HFFc6 (cell line): ENCODE results near the gene RSL24D1. TPM values are rescaled to one million over a fixed set of nuclear protein-coding genes. Genes with fewer than 3 reads are reported as not detected.

Experiments
- DNase-seq: peaks from one replicate; pipeline ENCODE4 v3.0.0-alpha.2; 2018
- H3K27ac Mint-ChIP-seq: 2 replicates; pipeline ENCODE4 v1.8.0; 2020; ENCODE audit warnings: mild to moderate bottlenecking, mixed read lengths
- H3K27me3 Mint-ChIP-seq: 2 replicates; pipeline ENCODE4 v1.8.0; 2021; ENCODE audit warnings: mild to moderate bottlenecking, moderate library complexity, mixed read lengths; ENCODE audit not compliant: insufficient read depth
- H3K36me3 Mint-ChIP-seq: 2 replicates; pipeline ENCODE4 v1.8.0; 2021; ENCODE audit warnings: low read depth, mixed read lengths
- H3K4me1 Mint-ChIP-seq: 2 replicates; pipeline ENCODE4 v1.8.0; 2020; ENCODE audit warnings: low read depth, mixed read lengths
- H3K4me3 Mint-ChIP-seq: 2 replicates; pipeline ENCODE4 v1.8.0; 2020; ENCODE audit warnings: mild to moderate bottlenecking, moderate library complexity, mixed read lengths
- H3K9me3 Mint-ChIP-seq: 2 replicates; pipeline ENCODE4 v1.8.0; 2020; ENCODE audit warnings: mild to moderate bottlenecking, mixed read lengths
- total RNA-seq, 6 experiments: library from RNA; stranded (reverse); fragmentation: NEBNext Ultra II Directional; extraction: Animal tissue kit (Norgen Biotek cat#: 25700); gene quantifications; 2 replicates in 1 of 6; 3 replicates in 5 of 6; pipeline ENCODE4 v1.2.3, GENCODE V29; 2021
- TF ChIP-seq, protein P1 (sequence below): fragments of 200-600 bp; sonication (generic); IDR thresholded peaks from 2 replicates; pipeline ENCODE4 v1.5.0; 2021; ENCODE audit warnings: antibody characterized with exemption, mild to moderate bottlenecking

Gene RSL24D1
- total RNA-seq, 6 experiments from 2014 or later: 51.8 to 58.1 (median 55.4) TPM

DNA sequence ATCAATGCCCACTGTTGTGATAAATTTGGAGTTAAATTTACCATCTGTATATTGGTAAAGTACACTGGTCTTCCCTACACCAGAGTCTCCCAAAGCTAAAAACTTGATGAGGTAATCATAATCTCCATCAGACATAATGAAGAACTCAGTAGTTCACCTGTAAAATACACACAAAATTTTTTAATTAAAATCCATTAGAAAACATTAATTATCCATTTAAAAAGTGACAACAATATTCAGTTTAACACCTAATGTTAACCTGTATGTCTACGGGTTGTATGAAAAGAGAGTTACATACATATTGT lies 38.0 kb upstream of the RSL24D1 start:
- TF ChIP-seq, protein P1, sequence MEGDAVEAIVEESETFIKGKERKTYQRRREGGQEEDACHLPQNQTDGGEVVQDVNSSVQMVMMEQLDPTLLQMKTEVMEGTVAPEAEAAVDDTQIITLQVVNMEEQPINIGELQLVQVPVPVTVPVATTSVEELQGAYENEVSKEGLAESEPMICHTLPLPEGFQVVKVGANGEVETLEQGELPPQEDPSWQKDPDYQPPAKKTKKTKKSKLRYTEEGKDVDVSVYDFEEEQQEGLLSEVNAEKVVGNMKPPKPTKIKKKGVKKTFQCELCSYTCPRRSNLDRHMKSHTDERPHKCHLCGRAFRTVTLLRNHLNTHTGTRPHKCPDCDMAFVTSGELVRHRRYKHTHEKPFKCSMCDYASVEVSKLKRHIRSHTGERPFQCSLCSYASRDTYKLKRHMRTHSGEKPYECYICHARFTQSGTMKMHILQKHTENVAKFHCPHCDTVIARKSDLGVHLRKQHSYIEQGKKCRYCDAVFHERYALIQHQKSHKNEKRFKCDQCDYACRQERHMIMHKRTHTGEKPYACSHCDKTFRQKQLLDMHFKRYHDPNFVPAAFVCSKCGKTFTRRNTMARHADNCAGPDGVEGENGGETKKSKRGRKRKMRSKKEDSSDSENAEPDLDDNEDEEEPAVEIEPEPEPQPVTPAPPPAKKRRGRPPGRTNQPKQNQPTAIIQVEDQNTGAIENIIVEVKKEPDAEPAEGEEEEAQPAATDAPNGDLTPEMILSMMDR: no peak
- no peak overlapping the region for H3K4me3 Mint-ChIP-seq
- H3K36me3 Mint-ChIP-seq: no peaks in the 10 kb centered on the region
- H3K9me3 Mint-ChIP-seq: no peaks in the 10 kb centered on the region
- no peaks in the 10 kb centered on the region for H3K27me3 Mint-ChIP-seq
- H3K27ac Mint-ChIP-seq: no peak overlapping the region
- no peak for DNase-seq
- peaks cover 8% of the 10 kb centered on the region for H3K4me1 Mint-ChIP-seq

GRCh38 chr15:55234104-55234799 lies 37.5 kb upstream of the RSL24D1 start:
- no peaks in the 10 kb centered on the region for H3K9me3 Mint-ChIP-seq
- H3K36me3 Mint-ChIP-seq: no peaks in the 10 kb centered on the region
- H3K4me3 Mint-ChIP-seq: no peak overlapping the region
- no peak overlapping the region for H3K27ac Mint-ChIP-seq
- DNase-seq: no peak
- no peaks in the 10 kb centered on the region for H3K27me3 Mint-ChIP-seq
- H3K4me1 Mint-ChIP-seq: peaks cover 10% of the 10 kb centered on the region
- TF ChIP-seq, protein P1: no peak

GRCh38 chr15:55231455-55231854 lies 34.7 kb upstream of the RSL24D1 start:
- no peak for DNase-seq
- Mint-ChIP-seq H3K27ac (no peak overlapping the region), H3K9me3 (no peaks in the 10 kb centered on the region), H3K4me3 (no peak overlapping the region), H3K27me3 (no peaks in the 10 kb centered on the region), H3K4me1 (peaks cover 10% of the 10 kb centered on the region), H3K36me3 (no peaks in the 10 kb centered on the region)
- TF ChIP-seq, protein P1: no peak

- Mint-ChIP-seq H3K4me1 (peaks cover 10% of the 10 kb centered on the region), H3K36me3 (no peaks in the 10 kb centered on the region), H3K27me3 (no peaks in the 10 kb centered on the region), H3K9me3 (no peaks in the 10 kb centered on the region), H3K27ac (no peak overlapping the region), H3K4me3 (no peak overlapping the region)
- no peak for DNase-seq
- TF ChIP-seq, protein P1: no peak
Measured at GRCh38 chr15:55230953-55231352, 34.2 kb upstream of the RSL24D1 start.

GRCh38 chr15:55230051-55230670 lies 33.4 kb upstream of the RSL24D1 start:
- DNase-seq: no peak
- H3K27ac Mint-ChIP-seq: peak overlapping the region; percentile 16; the same call in 1 of the 2 replicates

More at GRCh38 chr15:55230051-55230670, 33.4 kb upstream of the RSL24D1 start:
- H3K4me1 Mint-ChIP-seq: peaks cover 10% of the 10 kb centered on the region
- no peaks in the 10 kb centered on the region for H3K36me3 Mint-ChIP-seq
- H3K9me3 Mint-ChIP-seq: no peaks in the 10 kb centered on the region
- H3K4me3 Mint-ChIP-seq: no peak overlapping the region
- TF ChIP-seq, protein P1: no peak
- no peaks in the 10 kb centered on the region for H3K27me3 Mint-ChIP-seq
